HEK293 (cell line): ENCODE data around the gene NIP7.

Source experiments
- CTCF ChIA-PET: fragments of 350-600 bp; formaldehyde crosslinking; extraction: SDS; loops from one replicate; lab custom pipeline; 2021; ENCODE audit warnings: antibody characterized with exemption; lab: Yijun Ruan, JAX
- POLR2A ChIA-PET: fragments of 300-600 bp; formaldehyde crosslinking; extraction: SDS; loops from one replicate; lab custom pipeline; 2020; ENCODE audit warnings: antibody characterized with exemption, inconsistent platforms; lab: Yijun Ruan, JAX
- H3K27ac ChIP-seq: fragments of 200-500 bp; sonication (Bioruptor generic); 2 replicates; pipeline ENCODE4 v1.5.1; 2014; ENCODE audit warnings: low read depth, low read length, control low read depth, inconsistent platforms; ENCODE audit errors: extremely low read depth
- H3K36me3 ChIP-seq, 2 experiments: fragments of 200-500 bp in 1 of 2; sonication (Bioruptor generic) in 1 of 2; 1 replicate in 1 of 2; 2 replicates in 1 of 2; pipeline ENCODE4 v1.5.1; 2014 to 2017; ENCODE audit warnings: inconsistent platforms in 2 of 2, low read length in 2 of 2; ENCODE audit not compliant: control insufficient read depth in 2 of 2, insufficient read depth in 1 of 2
- H3K4me1 ChIP-seq: fragments of 200-500 bp; sonication (Bioruptor generic); 2 replicates; pipeline ENCODE4 v1.5.1; 2014; ENCODE audit warnings: mild to moderate bottlenecking, low read length, inconsistent platforms; ENCODE audit not compliant: control insufficient read depth, insufficient read depth
- H3K4me3 ChIP-seq: 2 replicates; pipeline ENCODE4 v1.5.1; 2011; ENCODE audit warnings: low read depth, mild to moderate bottlenecking, control low read depth, low read length, moderate library complexity
- H3K9me3 ChIP-seq: fragments of 200-500 bp; sonication (Bioruptor generic); 2 replicates; pipeline ENCODE4 v1.5.1; 2014; ENCODE audit warnings: low read depth, low read length, inconsistent platforms; ENCODE audit not compliant: control insufficient read depth, insufficient read depth
- ELK4 ChIP-seq: IDR thresholded peaks from 2 replicates; pipeline ENCODE4 v1.6.1; 2011; ENCODE audit warnings: mild to moderate bottlenecking, low read depth, low read length, borderline replicate concordance
- GFI1B ChIP-seq: fragments of 450-650 bp; formaldehyde crosslinking; IDR thresholded peaks from 2 replicates; pipeline ENCODE4 v1.5.1; 2016; ENCODE audit warnings: missing biosample characterization, missing genetic modification characterization
- HOXC10 ChIP-seq: sonication (generic); formaldehyde crosslinking; IDR thresholded peaks from 2 replicates; pipeline ENCODE4 v1.8.1; 2023; ENCODE audit warnings: mild to moderate bottlenecking, missing genetic modification reagents
- KLF1 ChIP-seq: fragments of 450-650 bp; formaldehyde crosslinking; IDR thresholded peaks from 2 replicates; pipeline ENCODE4 v1.5.1; 2016; ENCODE audit warnings: missing biosample characterization, missing genetic modification characterization
- KLF8 ChIP-seq: fragments of 450-650 bp; formaldehyde crosslinking; IDR thresholded peaks from 2 replicates; pipeline ENCODE4 v1.5.1; 2016; ENCODE audit warnings: missing biosample characterization, missing genetic modification characterization
- MEIS1 ChIP-seq: sonication (generic); formaldehyde crosslinking; IDR thresholded peaks from 2 replicates; pipeline ENCODE4 v1.8.1; 2022; ENCODE audit warnings: missing genetic modification reagents, mild to moderate bottlenecking, borderline replicate concordance
- REST ChIP-seq: fragments of 450-650 bp; formaldehyde crosslinking; IDR thresholded peaks from 2 replicates; pipeline ENCODE4 v1.5.1; 2016; ENCODE audit warnings: missing biosample characterization, missing genetic modification characterization
- ZBTB17 ChIP-seq: fragments of 450-650 bp; formaldehyde crosslinking; IDR thresholded peaks from 2 replicates; pipeline ENCODE4 v1.5.1; 2016; ENCODE audit warnings: missing biosample characterization, missing genetic modification characterization
- ZBTB21 ChIP-seq: fragments of 450-650 bp; formaldehyde crosslinking; IDR thresholded peaks from 2 replicates; pipeline ENCODE4 v1.5.1; 2017; ENCODE audit warnings: missing biosample characterization, missing genetic modification characterization
- ZEB2 ChIP-seq: fragments of 450-650 bp; formaldehyde crosslinking; IDR thresholded peaks from 2 replicates; pipeline ENCODE4 v1.5.1; 2016; ENCODE audit warnings: missing biosample characterization, missing genetic modification characterization
- ZFP41 ChIP-seq: fragments of 450-650 bp; formaldehyde crosslinking; IDR thresholded peaks from 2 replicates; pipeline ENCODE4 v1.5.1; 2016; ENCODE audit warnings: missing biosample characterization, missing genetic modification characterization, borderline replicate concordance
- ZFP69B ChIP-seq: fragments of 450-650 bp; formaldehyde crosslinking; IDR thresholded peaks from 2 replicates; pipeline ENCODE4 v1.5.1; 2016; ENCODE audit warnings: missing biosample characterization, missing genetic modification characterization
- ZIC2 ChIP-seq: fragments of 450-650 bp; formaldehyde crosslinking; IDR thresholded peaks from 2 replicates; pipeline ENCODE4 v1.5.1; 2016; ENCODE audit warnings: missing biosample characterization, missing genetic modification characterization
- ZNF155 ChIP-seq: fragments of 450-650 bp; formaldehyde crosslinking; IDR thresholded peaks from 2 replicates; pipeline ENCODE4 v1.5.1; 2016; ENCODE audit warnings: missing biosample characterization, missing genetic modification characterization
- ZNF19 ChIP-seq: fragments of 450-650 bp; formaldehyde crosslinking; IDR thresholded peaks from 2 replicates; pipeline ENCODE4; 2016; ENCODE audit warnings: missing biosample characterization, missing genetic modification characterization, low read depth
- ZNF302 ChIP-seq: fragments of 450-650 bp; formaldehyde crosslinking; IDR thresholded peaks from 2 replicates; pipeline ENCODE4 v1.5.1; 2016; ENCODE audit warnings: missing biosample characterization, missing genetic modification characterization, low read depth
- ZNF341 ChIP-seq: fragments of 450-650 bp; formaldehyde crosslinking; IDR thresholded peaks from 2 replicates; pipeline ENCODE4; 2016; ENCODE audit warnings: low read depth, missing biosample characterization, missing genetic modification characterization
- ZNF404 ChIP-seq: fragments of 450-650 bp; formaldehyde crosslinking; IDR thresholded peaks from 2 replicates; pipeline ENCODE4 v1.5.1; 2017; ENCODE audit warnings: missing biosample characterization, missing genetic modification characterization
- ZNF426 ChIP-seq: fragments of 450-650 bp; formaldehyde crosslinking; IDR thresholded peaks from 2 replicates; pipeline ENCODE4 v1.5.1; 2017; ENCODE audit warnings: missing biosample characterization, missing genetic modification characterization, mild to moderate bottlenecking, inconsistent platforms, moderate library complexity
- ZNF580 ChIP-seq: fragments of 450-650 bp; formaldehyde crosslinking; IDR thresholded peaks from 2 replicates; pipeline ENCODE4 v1.5.1; 2016; ENCODE audit warnings: missing biosample characterization, missing genetic modification characterization
- ZNF707 ChIP-seq: fragments of 450-650 bp; formaldehyde crosslinking; IDR thresholded peaks from 2 replicates; pipeline ENCODE4 v1.5.1; 2016; ENCODE audit warnings: missing biosample characterization, missing genetic modification characterization
- ZNF76 ChIP-seq: fragments of 450-650 bp; formaldehyde crosslinking; IDR thresholded peaks from 2 replicates; pipeline ENCODE4; 2016; ENCODE audit warnings: low read depth, missing biosample characterization, missing genetic modification characterization, borderline replicate concordance
- ZSCAN23 ChIP-seq: fragments of 450-650 bp; formaldehyde crosslinking; IDR thresholded peaks from 2 replicates; pipeline ENCODE4 v1.5.1; 2016; ENCODE audit warnings: missing biosample characterization, missing genetic modification characterization
- TF ChIP-seq, protein P1 (sequence below): fragments of 450-650 bp; formaldehyde crosslinking; IDR thresholded peaks from 2 replicates; pipeline ENCODE4 v1.5.1; 2016; ENCODE audit warnings: missing biosample characterization, missing genetic modification characterization
- TF ChIP-seq, protein P2 (sequence below): fragments of 450-650 bp; formaldehyde crosslinking; IDR thresholded peaks from 2 replicates; pipeline ENCODE4 v1.5.1; 2017; ENCODE audit warnings: missing biosample characterization, missing genetic modification characterization

The NIP7 gene

GRCh38 chr16:69376393-69377059 lies 37.0 kb downstream of the NIP7 start:
- POLR2A ChIA-PET = no interaction called here
- H3K27ac ChIP-seq = no peak overlapping the region
- no peaks in the 10 kb centered on the region for H3K4me1 ChIP-seq
- no peak overlapping the region for H3K4me3 ChIP-seq
- no peaks in the 10 kb centered on the region for H3K9me3 ChIP-seq
- TF ChIP-seq, protein P1, sequence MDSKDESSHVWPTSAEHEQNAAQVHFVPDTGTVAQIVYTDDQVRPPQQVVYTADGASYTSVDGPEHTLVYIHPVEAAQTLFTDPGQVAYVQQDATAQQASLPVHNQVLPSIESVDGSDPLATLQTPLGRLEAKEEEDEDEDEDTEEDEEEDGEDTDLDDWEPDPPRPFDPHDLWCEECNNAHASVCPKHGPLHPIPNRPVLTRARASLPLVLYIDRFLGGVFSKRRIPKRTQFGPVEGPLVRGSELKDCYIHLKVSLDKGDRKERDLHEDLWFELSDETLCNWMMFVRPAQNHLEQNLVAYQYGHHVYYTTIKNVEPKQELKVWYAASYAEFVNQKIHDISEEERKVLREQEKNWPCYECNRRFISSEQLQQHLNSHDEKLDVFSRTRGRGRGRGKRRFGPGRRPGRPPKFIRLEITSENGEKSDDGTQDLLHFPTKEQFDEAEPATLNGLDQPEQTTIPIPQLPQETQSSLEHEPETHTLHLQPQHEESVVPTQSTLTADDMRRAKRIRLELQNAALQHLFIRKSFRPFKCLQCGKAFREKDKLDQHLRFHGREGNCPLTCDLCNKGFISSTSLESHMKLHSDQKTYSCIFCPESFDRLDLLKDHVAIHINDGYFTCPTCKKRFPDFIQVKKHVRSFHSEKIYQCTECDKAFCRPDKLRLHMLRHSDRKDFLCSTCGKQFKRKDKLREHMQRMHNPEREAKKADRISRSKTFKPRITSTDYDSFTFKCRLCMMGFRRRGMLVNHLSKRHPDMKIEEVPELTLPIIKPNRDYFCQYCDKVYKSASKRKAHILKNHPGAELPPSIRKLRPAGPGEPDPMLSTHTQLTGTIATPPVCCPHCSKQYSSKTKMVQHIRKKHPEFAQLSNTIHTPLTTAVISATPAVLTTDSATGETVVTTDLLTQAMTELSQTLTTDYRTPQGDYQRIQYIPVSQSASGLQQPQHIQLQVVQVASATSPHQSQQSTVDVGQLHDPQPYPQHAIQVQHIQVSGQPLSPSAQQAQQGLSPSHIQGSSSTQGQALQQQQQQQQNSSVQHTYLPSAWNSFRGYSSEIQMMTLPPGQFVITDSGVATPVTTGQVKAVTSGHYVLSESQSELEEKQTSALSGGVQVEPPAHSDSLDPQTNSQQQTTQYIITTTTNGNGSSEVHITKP (tag by site-specific recombination) = no peak
- no peak for TF ChIP-seq ZSCAN23 (tag by site-specific recombination)
- TF ChIP-seq, protein P2, sequence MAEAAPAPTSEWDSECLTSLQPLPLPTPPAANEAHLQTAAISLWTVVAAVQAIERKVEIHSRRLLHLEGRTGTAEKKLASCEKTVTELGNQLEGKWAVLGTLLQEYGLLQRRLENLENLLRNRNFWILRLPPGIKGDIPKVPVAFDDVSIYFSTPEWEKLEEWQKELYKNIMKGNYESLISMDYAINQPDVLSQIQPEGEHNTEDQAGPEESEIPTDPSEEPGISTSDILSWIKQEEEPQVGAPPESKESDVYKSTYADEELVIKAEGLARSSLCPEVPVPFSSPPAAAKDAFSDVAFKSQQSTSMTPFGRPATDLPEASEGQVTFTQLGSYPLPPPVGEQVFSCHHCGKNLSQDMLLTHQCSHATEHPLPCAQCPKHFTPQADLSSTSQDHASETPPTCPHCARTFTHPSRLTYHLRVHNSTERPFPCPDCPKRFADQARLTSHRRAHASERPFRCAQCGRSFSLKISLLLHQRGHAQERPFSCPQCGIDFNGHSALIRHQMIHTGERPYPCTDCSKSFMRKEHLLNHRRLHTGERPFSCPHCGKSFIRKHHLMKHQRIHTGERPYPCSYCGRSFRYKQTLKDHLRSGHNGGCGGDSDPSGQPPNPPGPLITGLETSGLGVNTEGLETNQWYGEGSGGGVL (tag by site-specific recombination) = no peak
- no peak for TF ChIP-seq KLF8
- no peak for TF ChIP-seq ZNF19 (tag by site-specific recombination)
- TF ChIP-seq GFI1B = no peak
- TF ChIP-seq ZIC2 (tag by site-specific recombination) = no peak
- TF ChIP-seq ZNF341 (tag by site-specific recombination) = no peak
- TF ChIP-seq ZNF302 (tag by site-specific recombination) = no peak
- no peak for TF ChIP-seq ZEB2 (tag by site-specific recombination)
- no peak for TF ChIP-seq KLF1 (tag by site-specific recombination)
- TF ChIP-seq ZNF580 (tag by site-specific recombination) = no peak
- TF ChIP-seq ZNF155 (tag by site-specific recombination) = no peak
- CTCF ChIA-PET = interaction anchor here (0.6 to 0.7 kb wide), 3 partner anchors 8 to 189 kb away, joined by 3 to 4 read pairs (median 3); no protein-coding TSS in a partner anchor
- peaks cover 42 to 75% of the 10 kb centered on the region in 2 experiments for H3K36me3 ChIP-seq

- H3K36me3 ChIP-seq = peaks cover 45 to 75% of the 10 kb centered on the region in 2 experiments
- H3K4me3 ChIP-seq = no peak overlapping the region
- ChIA-PET CTCF (interaction anchor here (0.7 to 1.6 kb wide), 2 partner anchors 18 to 66 kb away, joined by 3 to 10 read pairs; no protein-coding TSS in a partner anchor), POLR2A (no interaction called here)
- no peaks in the 10 kb centered on the region for H3K4me1 ChIP-seq
- H3K27ac ChIP-seq = no peak overlapping the region
- H3K9me3 ChIP-seq = no peaks in the 10 kb centered on the region
- TF ChIP-seq ZNF76 (tag by site-specific recombination) (no peak), ZNF426 (tag by site-specific recombination) (no peak), ZFP69B (no peak), KLF8 (no peak), ZBTB21 (tag by site-specific recombination) (no peak), ELK4 (no peak), ZNF707 (tag by site-specific recombination) (no peak), ZFP41 (tag by site-specific recombination) (no peak), ZNF404 (tag by site-specific recombination) (no peak), ZNF155 (tag by site-specific recombination) (no peak), MEIS1 (CRISPR knock-in tag) (no peak), REST (no peak), HOXC10 (CRISPR knock-in tag) (no peak), ZBTB17 (no peak)
Measured at GRCh38 chr16:69378036-69378435, 38.5 kb downstream of the NIP7 start.
